A549 treated with CpdA at 1 μM for 4 hours (cell line): Measurements from ENCODE around the gene ACP3. TPM values are rescaled to one million over a fixed set of nuclear protein-coding genes. Genes with fewer than 3 reads are reported as not detected.

Experiments used
- total RNA-seq: library from RNA; stranded (reverse); fragments of 200-300 nt; extraction: Qiagen RNA extraction; gene quantifications from 5 replicates; pipeline ENCODE4 v1.2.3, GENCODE V29; 2022; ENCODE audit warnings: low read depth

The ACP3 gene, protein sequence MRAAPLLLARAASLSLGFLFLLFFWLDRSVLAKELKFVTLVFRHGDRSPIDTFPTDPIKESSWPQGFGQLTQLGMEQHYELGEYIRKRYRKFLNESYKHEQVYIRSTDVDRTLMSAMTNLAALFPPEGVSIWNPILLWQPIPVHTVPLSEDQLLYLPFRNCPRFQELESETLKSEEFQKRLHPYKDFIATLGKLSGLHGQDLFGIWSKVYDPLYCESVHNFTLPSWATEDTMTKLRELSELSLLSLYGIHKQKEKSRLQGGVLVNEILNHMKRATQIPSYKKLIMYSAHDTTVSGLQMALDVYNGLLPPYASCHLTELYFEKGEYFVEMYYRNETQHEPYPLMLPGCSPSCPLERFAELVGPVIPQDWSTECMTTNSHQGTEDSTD
- 0.09 TPM in 1 of 5 replicates, not detected in the others for total RNA-seq

DNA sequence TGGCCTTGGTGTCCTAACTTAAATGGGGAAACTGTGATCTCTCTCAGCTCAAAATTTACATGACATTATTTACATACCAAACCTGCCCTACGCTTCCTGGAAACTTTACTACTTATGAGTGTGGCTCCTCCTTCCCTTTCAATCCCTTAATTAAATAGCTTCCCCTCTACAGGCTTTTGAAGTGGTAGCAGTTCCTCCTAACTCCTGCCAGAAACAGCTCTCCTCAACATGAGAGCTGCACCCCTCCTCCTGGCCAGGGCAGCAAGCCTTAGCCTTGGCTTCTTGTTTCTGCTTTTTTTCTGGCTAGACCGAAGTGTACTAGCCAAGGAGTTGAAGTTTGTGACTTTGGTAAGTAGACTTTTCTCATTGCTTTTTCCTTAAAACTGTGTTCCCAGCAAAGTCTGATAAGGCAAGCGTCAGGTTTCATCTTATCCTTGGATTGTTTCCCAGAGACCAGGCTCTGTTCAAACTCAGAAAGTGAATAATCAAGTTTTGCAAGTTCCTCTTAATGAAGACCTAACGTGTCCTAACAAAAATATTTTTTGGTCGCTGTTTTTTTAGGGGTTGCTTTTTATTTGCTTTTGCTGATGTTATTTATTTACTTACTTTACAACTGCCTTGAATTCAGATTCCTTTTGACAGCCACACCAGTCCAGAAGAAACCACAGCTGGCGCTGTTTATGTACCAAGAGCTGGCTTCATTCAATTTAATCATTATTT is at the start of gene ACP3:
TSS of gene ACP3 (plus strand) at position 179 of the 720 bp plus-strand sequence. CDS start at position 229, 50 bp downstream.

Other genes with a start within 250 kb of the ACP3 start
- 11.1 to 15.7 TPM (median 12.7 TPM) in 5 replicates for gene DNAJC13, start 100.1 kb downstream of the ACP3 start, total RNA-seq